Hair follicular keratinocyte (primary cell): Measurements from ENCODE around the gene EIF4E1B. TPM values are rescaled to one million over a fixed set of nuclear protein-coding genes. Genes with fewer than 3 reads are reported as not detected.

Experiments
- total RNA-seq: library from RNA; depleted of rRNA; stranded (reverse); fragments of >200 nt; gene quantifications from 2 replicates; pipeline ENCODE4 v1.2.3, GENCODE V29; 2015

Gene EIF4E1B
- total RNA-seq, result not detected in 2 replicates

GRCh38 chr5:176629853-176630680 is at the start of gene EIF4E1B, which contains the start of gene SNCB:
TSS of gene EIF4E1B (plus strand) at chr5:176630675. CDS start at chr5:176642788, 12,113 bp downstream.
TSS of gene SNCB (minus strand) at chr5:176630534. CDS start at chr5:176629654, 880 bp downstream.

GRCh38 chr5:176609724-176610434 is 20.6 kb upstream of the EIF4E1B start, which contains the start of gene GPRIN1:
TSS of gene GPRIN1 (minus strand) at chr5:176610156. CDS start at chr5:176599834, 10,322 bp downstream.

GRCh38 chr5:176647030-176647842 is 16.8 kb downstream of the EIF4E1B start, which contains the start of gene TSPAN17:
TSS of gene TSPAN17 (plus strand) at chr5:176647484. CDS start at chr5:176647616, 132 bp downstream.

Other genes starting within 250 kb of the EIF4E1B start
- gene NOP16, start 242.1 kb upstream of the EIF4E1B start, total RNA-seq, result 20.3 and 45.0 TPM in 2 replicates
- 94.5 and 105 TPM in 2 replicates for gene HIGD2A, start 241.9 kb upstream of the EIF4E1B start, total RNA-seq
- gene CLTB, start 214.1 kb upstream of the EIF4E1B start, total RNA-seq, result 357 and 420 TPM in 2 replicates
- gene FAF2, start 182.3 kb upstream of the EIF4E1B start, total RNA-seq, result 33.7 and 34.0 TPM in 2 replicates
- 8.2 and 11.6 TPM in 2 replicates for gene RNF44, start 93.3 kb upstream of the EIF4E1B start, total RNA-seq
- not detected in 2 replicates for gene CDHR2, start 81.3 kb upstream of the EIF4E1B start, total RNA-seq
- gene GPRIN1, start 20.5 kb upstream of the EIF4E1B start, total RNA-seq, result 8.7 and 11.0 TPM in 2 replicates
- gene SNCB, start 141 bp upstream of the EIF4E1B start, total RNA-seq, result 0.15 and 0.23 TPM in 2 replicates
- 34.3 and 36.1 TPM in 2 replicates for gene TSPAN17, start 16.8 kb downstream of the EIF4E1B start, total RNA-seq
- gene UNC5A, start 179.9 kb downstream of the EIF4E1B start, total RNA-seq, result 0.08 and 0.16 TPM in 2 replicates